ENCODE results near the gene JUN. TPM values are rescaled to one million over a fixed set of nuclear protein-coding genes. Genes with fewer than 3 reads are reported as not detected.
A peak's percentile ranks its signal among the peaks of the same experiment; 100 is the strongest.

The JUN gene
- total and polyA plus RNA-seq, 2 donors (not counting 1 experiment from before 2014, with no cell fraction given), result 94.4 to 4,074 TPM

DNA sequence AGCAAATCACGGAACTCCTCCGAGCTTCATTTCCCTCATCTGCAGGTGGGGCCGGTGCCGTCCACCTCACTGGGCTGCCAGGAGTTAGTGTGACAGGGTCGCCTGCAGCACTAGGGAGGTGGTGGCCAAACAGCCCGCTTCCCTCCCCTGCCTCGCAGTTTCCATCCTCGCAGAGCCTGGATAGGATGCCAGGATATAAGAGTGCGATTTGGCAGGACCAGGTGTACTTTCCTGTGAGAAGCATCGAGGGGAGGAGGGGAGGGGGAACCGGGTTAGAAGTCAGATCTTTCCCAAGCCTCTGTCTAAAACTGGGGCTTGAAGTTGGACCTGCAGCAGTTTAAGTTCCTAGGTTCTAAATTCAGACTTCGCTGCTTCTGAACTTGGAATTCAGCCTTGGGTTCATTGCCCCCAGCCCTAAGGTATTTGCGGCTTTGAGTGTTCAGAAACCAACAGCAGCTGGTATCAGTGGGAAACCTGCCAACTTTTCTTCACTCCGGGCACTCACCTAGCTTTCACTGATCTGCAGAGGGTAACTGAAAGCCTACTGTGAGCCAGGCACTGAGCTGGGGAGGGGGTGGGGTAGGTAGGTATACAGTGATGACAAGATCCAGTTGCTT, 1.7 kb upstream of the JUN start:
- POLR2A ChIA-PET, result interaction anchor here (0.5 to 4.1 kb wide), 17 partner anchors 8 to 907 kb away, joined by 3 to 36 read pairs (median 6); partner anchors contain the start of gene FGGY
- peaks cover 16 to 27% of the 10 kb centered on the region in 2 donors for H3K4me1 ChIP-seq (ENCODE audit: control insufficient read depth in 2 of 2, insufficient read depth in 2 of 2, low read length in 2 of 2)
- no peak for DNase-seq
- no peak for TF ChIP-seq EZH2 (IDR thresholded peaks at IDR 0.05; ENCODE audit: borderline replicate concordance, insufficient read depth, low read depth, low read length, poor library complexity, severe bottlenecking)
- TF ChIP-seq, protein P1, sequence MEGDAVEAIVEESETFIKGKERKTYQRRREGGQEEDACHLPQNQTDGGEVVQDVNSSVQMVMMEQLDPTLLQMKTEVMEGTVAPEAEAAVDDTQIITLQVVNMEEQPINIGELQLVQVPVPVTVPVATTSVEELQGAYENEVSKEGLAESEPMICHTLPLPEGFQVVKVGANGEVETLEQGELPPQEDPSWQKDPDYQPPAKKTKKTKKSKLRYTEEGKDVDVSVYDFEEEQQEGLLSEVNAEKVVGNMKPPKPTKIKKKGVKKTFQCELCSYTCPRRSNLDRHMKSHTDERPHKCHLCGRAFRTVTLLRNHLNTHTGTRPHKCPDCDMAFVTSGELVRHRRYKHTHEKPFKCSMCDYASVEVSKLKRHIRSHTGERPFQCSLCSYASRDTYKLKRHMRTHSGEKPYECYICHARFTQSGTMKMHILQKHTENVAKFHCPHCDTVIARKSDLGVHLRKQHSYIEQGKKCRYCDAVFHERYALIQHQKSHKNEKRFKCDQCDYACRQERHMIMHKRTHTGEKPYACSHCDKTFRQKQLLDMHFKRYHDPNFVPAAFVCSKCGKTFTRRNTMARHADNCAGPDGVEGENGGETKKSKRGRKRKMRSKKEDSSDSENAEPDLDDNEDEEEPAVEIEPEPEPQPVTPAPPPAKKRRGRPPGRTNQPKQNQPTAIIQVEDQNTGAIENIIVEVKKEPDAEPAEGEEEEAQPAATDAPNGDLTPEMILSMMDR (IDR thresholded peaks at IDR 0.05), result peak; percentile 23
- peaks cover 10% of the 10 kb centered on the region for H3K79me2 ChIP-seq (ENCODE audit: control insufficient read depth, insufficient read depth, low read length)
- Mint-ChIP-seq H3K4me1 (peaks cover 44% of the 10 kb centered on the region), H3K27me3 (no peaks in the 10 kb centered on the region), H3K27ac (peak overlapping the region; percentile 97), H3K9me3 (ENCODE audit: insufficient read depth) (peaks cover 4% of the 10 kb centered on the region), H3K4me3 (peak overlapping the region; percentile 90)
- no peaks in the 10 kb centered on the region for H3K27me3 ChIP-seq (replicated peaks in 1 of 4; ENCODE audit: control extremely low read depth in 1 of 4, control insufficient read depth in 3 of 4, insufficient read depth in 4 of 4, low read length in 3 of 4)
- peak overlapping the region; percentile 100 for H3K27ac ChIP-seq (ENCODE audit: low read length in 2 of 2)
- WGBS (ENCODE audit: insufficient coverage), result 6% methylated on average over 12 of the region's 14 CpGs
- H3K9ac ChIP-seq (ENCODE audit: low read length), result peak overlapping the region; percentile 100
- CTCF ChIA-PET, result interaction anchor here (0.6 to 7.0 kb wide), 17 partner anchors 19 to 974 kb away, joined by 3 to 69 read pairs (median 4); partner anchors contain the start of gene FGGY
- intact Hi-C loops (cut with micrococcal nuclease), result loop anchor here (1.0 to 2.0 kb wide), 9 partner anchors 21 to 914 kb away; no protein-coding TSS in a partner anchor
- H3K36me3 ChIP-seq (replicated peaks in 1 of 2; ENCODE audit: control extremely low read depth in 1 of 2, control insufficient read depth in 1 of 2, extremely low read depth in 1 of 2, insufficient read depth in 2 of 2, low read length in 1 of 2), result peaks cover 0 to 4% of the 10 kb centered on the region in 2 experiments
- H3K9me3 ChIP-seq (ENCODE audit: control extremely low read depth in 1 of 3, control insufficient read depth in 2 of 3, insufficient read depth in 1 of 3, low read length in 2 of 3), result peaks cover 0 to 7% (median 0%) of the 10 kb centered on the region in 3 donors
- peak overlapping the region; percentile 27 for H2AFZ ChIP-seq (ENCODE audit: insufficient read depth, low read depth, low read length, poor library complexity, severe bottlenecking)
- peak overlapping the region; percentile 51 to 99 (median 86) for H3K4me3 ChIP-seq (ENCODE audit: control extremely low read depth in 1 of 5, extremely low read depth in 1 of 5, insufficient read depth in 1 of 5, low read depth in 2 of 5, low read length in 4 of 5)
- no peak for ATAC-seq (ENCODE audit: low read depth)
- peak overlapping the region; percentile 93 for H3K4me2 ChIP-seq (replicated peaks; ENCODE audit: low read depth, low read length, poor library complexity, severe bottlenecking)
- H4K20me1 ChIP-seq (ENCODE audit: control insufficient read depth, insufficient read depth, low read length, poor library complexity, severe bottlenecking), result peaks cover 26% of the 10 kb centered on the region
